KOPT-K1 (cell line): ENCODE data around the gene CAMK2B.

ENCODE experiments used
- H3K27ac ChIP-seq: fragments of 200-600 bp; sonication (generic); 2 replicates; pipeline ENCODE4 v1.5.1; 2016; ENCODE audit warnings: antibody characterized with exemption, mild to moderate bottlenecking, low read depth, low read length; ENCODE audit not compliant: poor library complexity, severe bottlenecking
- H3K36me3 ChIP-seq: fragments of 200-600 bp; sonication (generic); 2 replicates; pipeline ENCODE4 v1.5.1; 2017; ENCODE audit warnings: antibody characterized with exemption, mild to moderate bottlenecking, low read length, moderate library complexity; ENCODE audit not compliant: insufficient read depth
- H3K9me3 ChIP-seq: fragments of 200-600 bp; sonication (generic); 2 replicates; pipeline ENCODE4 v1.5.1; 2017; ENCODE audit warnings: antibody characterized with exemption, low read length, mild to moderate bottlenecking; ENCODE audit not compliant: insufficient read depth, poor library complexity, severe bottlenecking

The CAMK2B gene

GRCh38 chr7:44222776-44223261 is 102.6 kb downstream of the CAMK2B start:
- no peaks in the 10 kb centered on the region for H3K9me3 ChIP-seq
- H3K27ac ChIP-seq: no peak overlapping the region
- H3K36me3 ChIP-seq: no peaks in the 10 kb centered on the region

- Histone ChIP-seq H3K27ac (no peak overlapping the region), H3K36me3 (no peaks in the 10 kb centered on the region), H3K9me3 (no peaks in the 10 kb centered on the region)
Observed at GRCh38 chr7:44222074-44222473, 103.3 kb downstream of the CAMK2B start.

GRCh38 chr7:44221231-44221791 is 104.1 kb downstream of the CAMK2B start:
- H3K9me3 ChIP-seq: no peaks in the 10 kb centered on the region
- no peaks in the 10 kb centered on the region for H3K36me3 ChIP-seq
- no peak overlapping the region for H3K27ac ChIP-seq

GRCh38 chr7:44220358-44221112 is 104.9 kb downstream of the CAMK2B start:
- Histone ChIP-seq H3K27ac (no peak overlapping the region), H3K9me3 (no peaks in the 10 kb centered on the region), H3K36me3 (no peaks in the 10 kb centered on the region; the same call in 1 of the 2 replicates)

GRCh38 chr7:44220046-44220357 is 105.4 kb downstream of the CAMK2B start:
- Histone ChIP-seq H3K36me3 (peaks cover under 1% of the 10 kb centered on the region; the same call in 1 of the 2 replicates), H3K9me3 (no peaks in the 10 kb centered on the region), H3K27ac (no peak overlapping the region)

- Histone ChIP-seq H3K27ac (no peak overlapping the region), H3K9me3 (no peaks in the 10 kb centered on the region), H3K36me3 (peaks cover 5% of the 10 kb centered on the region; the same call in 1 of the 2 replicates)
Observed at GRCh38 chr7:44219371-44220045, 105.9 kb downstream of the CAMK2B start.

- peaks cover 14% of the 10 kb centered on the region; the same call in 1 of the 2 replicates for H3K36me3 ChIP-seq
- no peak overlapping the region for H3K27ac ChIP-seq
- no peaks in the 10 kb centered on the region for H3K9me3 ChIP-seq
Observed at GRCh38 chr7:44218418-44219201, 106.8 kb downstream of the CAMK2B start.

GRCh38 chr7:44217852-44218402 is 107.5 kb downstream of the CAMK2B start:
- Histone ChIP-seq H3K27ac (no peak overlapping the region), H3K9me3 (no peaks in the 10 kb centered on the region), H3K36me3 (peaks cover 21% of the 10 kb centered on the region)

GRCh38 chr7:44217223-44217714 is 108.1 kb downstream of the CAMK2B start:
- Histone ChIP-seq H3K27ac (no peak overlapping the region), H3K9me3 (no peaks in the 10 kb centered on the region), H3K36me3 (peaks cover 27% of the 10 kb centered on the region)

- peaks cover 33% of the 10 kb centered on the region for H3K36me3 ChIP-seq
- no peaks in the 10 kb centered on the region for H3K9me3 ChIP-seq
- no peak overlapping the region for H3K27ac ChIP-seq
Observed at GRCh38 chr7:44216521-44217222, 108.7 kb downstream of the CAMK2B start.

- no peak overlapping the region for H3K27ac ChIP-seq
- H3K36me3 ChIP-seq: peaks cover 40% of the 10 kb centered on the region
- no peaks in the 10 kb centered on the region for H3K9me3 ChIP-seq
Observed at GRCh38 chr7:44216019-44216418, 109.4 kb downstream of the CAMK2B start.

GRCh38 chr7:44215531-44215930 is 109.9 kb downstream of the CAMK2B start:
- no peaks in the 10 kb centered on the region for H3K9me3 ChIP-seq
- H3K27ac ChIP-seq: no peak overlapping the region

GRCh38 chr7:44213877-44214388 is 111.5 kb downstream of the CAMK2B start:
- H3K27ac ChIP-seq: no peak overlapping the region
- no peaks in the 10 kb centered on the region for H3K9me3 ChIP-seq
- H3K36me3 ChIP-seq: peaks cover 60% of the 10 kb centered on the region

More at GRCh38 chr7:44215531-44215930, 109.9 kb downstream of the CAMK2B start:
- H3K36me3 ChIP-seq: peaks cover 45% of the 10 kb centered on the region
